Ascending aorta (tissue), 2 donors: ENCODE data around the gene LIMCH1. TPM values are rescaled to one million over a fixed set of nuclear protein-coding genes. Genes with fewer than 3 reads are reported as not detected.

Source experiments
- DNase-seq, 2 donors: peaks; one replicate each; pipeline ENCODE4 v3.0.0-alpha.2; 2019; ENCODE audit warnings: low spot score in 2 of 2
- H3K27ac ChIP-seq, 2 donors: fragments of 200-600 bp; sonication (generic); one replicate each; pipeline ENCODE4 v1.5.1; 2016 to 2017; ENCODE audit warnings: mild to moderate bottlenecking in 1 of 2
- H3K27me3 ChIP-seq: fragments of 200-600 bp; sonication (generic); one replicate; pipeline ENCODE4 v1.5.1; 2017
- H3K36me3 ChIP-seq, 2 donors: fragments of 200-600 bp; sonication (generic); one replicate each; pipeline ENCODE4 v1.5.1; 2016
- H3K4me1 ChIP-seq, 2 donors: fragments of 200-600 bp; sonication (generic); one replicate each; pipeline ENCODE4 v1.5.1; 2016 to 2017; ENCODE audit warnings: mild to moderate bottlenecking in 1 of 2
- H3K4me3 ChIP-seq, 2 donors: fragments of 200-600 bp; sonication (generic); one replicate each; pipeline ENCODE4 v1.5.1; 2016 to 2017; ENCODE audit warnings: mild to moderate bottlenecking in 1 of 2
- H3K9me3 ChIP-seq, 2 donors: fragments of 200-600 bp; sonication (generic); one replicate each; pipeline ENCODE4 v1.5.1; 2016
- intact Hi-C: fragments of 100-400 bp; cut with DNase I; formaldehyde crosslinking; loops from one replicate; pipeline ENCODE4 v1.15.1; 2023
- total RNA-seq: library from RNA; depleted of rRNA; stranded (reverse); fragments of >200 nt; gene quantifications from one replicate; pipeline ENCODE4 v1.1.0, GENCODE V29; 2016
- TF ChIP-seq, protein P1 (sequence below), 3 experiments: fragments of 200-600 bp in 2 of 3; fragments of 450-650 bp in 1 of 3; sonication (generic) in 2 of 3; IDR thresholded peaks; one replicate each; pipeline ENCODE4 v1.5.1; 2016 to 2019; ENCODE audit warnings: antibody characterized with exemption in 3 of 3, mild to moderate bottlenecking in 1 of 3, moderate library complexity in 1 of 3

Gene LIMCH1
- total RNA-seq, 1 donor from 2014 or later: 44.4 TPM

DNA sequence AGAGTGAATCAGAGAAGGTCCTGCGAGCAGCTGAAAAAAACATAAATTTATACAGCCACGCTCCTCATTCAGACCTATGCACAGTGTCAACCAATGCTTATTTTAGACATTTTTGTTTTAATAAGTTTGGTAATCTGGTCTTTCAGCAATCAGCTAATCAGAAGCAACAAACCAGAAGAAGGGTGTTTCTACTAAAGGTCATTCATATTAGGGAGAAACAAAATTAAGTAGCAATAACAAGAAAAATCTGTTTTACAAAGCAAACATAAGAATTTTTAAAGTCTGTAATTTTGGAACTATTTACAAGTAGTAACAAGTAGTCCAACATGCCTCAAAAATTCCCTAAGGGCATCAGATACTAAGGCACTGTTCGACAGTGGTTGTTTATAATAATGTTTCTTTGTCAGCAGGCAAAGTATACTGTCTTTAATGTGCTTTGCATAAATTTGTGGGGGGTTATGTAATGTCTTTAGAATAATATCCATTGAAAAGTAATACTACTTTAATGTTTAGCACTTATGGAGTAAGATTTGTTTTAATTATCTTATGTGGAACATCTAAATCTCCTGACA, 127.8 kb downstream of the LIMCH1 start:
- no peak for DNase-seq
- no peak overlapping the region for H3K27ac ChIP-seq
- no peak overlapping the region for H3K4me3 ChIP-seq
- intact Hi-C loops: no loop called here
- H3K27me3 ChIP-seq: no peaks in the 10 kb centered on the region
- TF ChIP-seq, protein P1, sequence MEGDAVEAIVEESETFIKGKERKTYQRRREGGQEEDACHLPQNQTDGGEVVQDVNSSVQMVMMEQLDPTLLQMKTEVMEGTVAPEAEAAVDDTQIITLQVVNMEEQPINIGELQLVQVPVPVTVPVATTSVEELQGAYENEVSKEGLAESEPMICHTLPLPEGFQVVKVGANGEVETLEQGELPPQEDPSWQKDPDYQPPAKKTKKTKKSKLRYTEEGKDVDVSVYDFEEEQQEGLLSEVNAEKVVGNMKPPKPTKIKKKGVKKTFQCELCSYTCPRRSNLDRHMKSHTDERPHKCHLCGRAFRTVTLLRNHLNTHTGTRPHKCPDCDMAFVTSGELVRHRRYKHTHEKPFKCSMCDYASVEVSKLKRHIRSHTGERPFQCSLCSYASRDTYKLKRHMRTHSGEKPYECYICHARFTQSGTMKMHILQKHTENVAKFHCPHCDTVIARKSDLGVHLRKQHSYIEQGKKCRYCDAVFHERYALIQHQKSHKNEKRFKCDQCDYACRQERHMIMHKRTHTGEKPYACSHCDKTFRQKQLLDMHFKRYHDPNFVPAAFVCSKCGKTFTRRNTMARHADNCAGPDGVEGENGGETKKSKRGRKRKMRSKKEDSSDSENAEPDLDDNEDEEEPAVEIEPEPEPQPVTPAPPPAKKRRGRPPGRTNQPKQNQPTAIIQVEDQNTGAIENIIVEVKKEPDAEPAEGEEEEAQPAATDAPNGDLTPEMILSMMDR (IDR thresholded peaks at IDR 0.05): no peak
- no peaks in the 10 kb centered on the region for H3K9me3 ChIP-seq
- peaks cover 17 to 29% of the 10 kb centered on the region in 2 donors for H3K36me3 ChIP-seq
- no peaks in the 10 kb centered on the region for H3K4me1 ChIP-seq

DNA sequence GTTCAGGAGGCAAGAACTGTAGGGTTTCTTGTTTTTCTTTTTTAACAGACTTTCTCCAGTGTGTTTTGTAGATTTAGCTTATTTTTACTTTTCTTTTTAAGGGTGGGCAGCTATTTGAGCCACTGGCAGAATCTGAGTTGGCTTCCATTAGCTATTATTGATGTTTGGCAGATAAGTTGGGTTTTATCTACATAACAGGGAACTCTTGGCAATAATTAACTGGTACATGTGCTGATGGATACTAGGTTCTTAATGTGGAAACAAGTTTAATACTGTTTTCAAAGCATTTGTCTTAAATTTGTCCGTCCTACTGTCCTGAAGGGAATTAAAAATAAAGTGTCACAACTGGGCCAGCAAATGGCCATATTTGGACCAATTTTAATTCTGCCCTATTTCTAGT, 130.1 kb downstream of the LIMCH1 start:
- H3K9me3 ChIP-seq: no peaks in the 10 kb centered on the region
- intact Hi-C loops: no loop called here
- H3K27me3 ChIP-seq: no peaks in the 10 kb centered on the region
- H3K27ac ChIP-seq: no peak overlapping the region
- H3K36me3 ChIP-seq: peaks cover 27 to 45% of the 10 kb centered on the region in 2 donors
- H3K4me1 ChIP-seq: no peaks in the 10 kb centered on the region
- H3K4me3 ChIP-seq: no peak overlapping the region
- TF ChIP-seq, protein P1 (IDR thresholded peaks at IDR 0.05): no peak
- DNase-seq: no peak

DNA sequence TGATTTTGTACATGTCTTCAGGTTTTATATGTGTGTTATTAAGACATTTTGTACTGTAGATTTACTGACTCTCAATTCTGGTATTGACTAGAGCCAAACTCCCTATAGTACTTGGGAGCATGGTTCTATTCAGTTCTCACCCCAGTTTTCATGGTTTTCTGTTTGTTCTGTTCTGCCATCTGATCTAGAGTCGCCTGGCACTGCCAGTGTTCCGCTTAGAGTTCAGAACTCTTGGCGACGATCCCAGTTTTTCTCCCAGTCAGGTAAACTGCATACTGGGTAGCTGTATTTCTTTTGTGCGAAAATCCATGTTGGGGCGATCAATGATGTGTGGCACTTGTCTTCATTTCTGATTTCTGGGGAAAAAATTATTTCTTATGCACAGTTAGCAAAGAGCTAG, 132.6 kb downstream of the LIMCH1 start:
- H3K4me1 ChIP-seq: no peaks in the 10 kb centered on the region
- no peak overlapping the region for H3K27ac ChIP-seq
- H3K4me3 ChIP-seq: no peak overlapping the region
- DNase-seq: no peak
- H3K27me3 ChIP-seq: no peaks in the 10 kb centered on the region
- H3K9me3 ChIP-seq: no peaks in the 10 kb centered on the region
- peaks cover 26 to 48% of the 10 kb centered on the region in 2 donors for H3K36me3 ChIP-seq
- TF ChIP-seq, protein P1 (IDR thresholded peaks at IDR 0.05): no peak
- intact Hi-C loops: no loop called here

DNA sequence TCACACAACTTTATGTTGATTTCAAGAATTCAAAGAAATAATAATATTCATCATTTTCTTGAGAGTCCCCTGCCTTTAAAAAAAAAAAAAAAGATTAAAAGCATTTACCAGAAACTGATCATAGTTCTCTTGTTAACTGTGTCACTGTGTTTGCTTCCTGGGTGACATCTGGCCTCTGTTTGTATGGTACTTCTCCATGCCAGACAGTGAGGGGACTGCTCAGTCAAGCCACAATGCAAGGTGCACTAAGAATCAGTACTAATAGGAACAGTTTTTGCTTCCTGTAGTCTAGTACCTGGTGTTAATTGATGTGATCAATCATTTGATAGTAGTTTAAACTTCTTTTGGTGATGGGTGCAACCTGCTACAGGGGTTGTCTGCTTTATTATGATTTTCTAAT, 133.0 kb downstream of the LIMCH1 start:
- no peak overlapping the region for H3K27ac ChIP-seq
- TF ChIP-seq, protein P1 (IDR thresholded peaks at IDR 0.05): no peak
- intact Hi-C loops: no loop called here
- H3K27me3 ChIP-seq: no peaks in the 10 kb centered on the region
- no peak overlapping the region for H3K4me3 ChIP-seq
- H3K36me3 ChIP-seq: peaks cover 26 to 52% of the 10 kb centered on the region in 2 donors
- H3K9me3 ChIP-seq: no peaks in the 10 kb centered on the region
- H3K4me1 ChIP-seq: no peaks in the 10 kb centered on the region
- DNase-seq: no peak

DNA sequence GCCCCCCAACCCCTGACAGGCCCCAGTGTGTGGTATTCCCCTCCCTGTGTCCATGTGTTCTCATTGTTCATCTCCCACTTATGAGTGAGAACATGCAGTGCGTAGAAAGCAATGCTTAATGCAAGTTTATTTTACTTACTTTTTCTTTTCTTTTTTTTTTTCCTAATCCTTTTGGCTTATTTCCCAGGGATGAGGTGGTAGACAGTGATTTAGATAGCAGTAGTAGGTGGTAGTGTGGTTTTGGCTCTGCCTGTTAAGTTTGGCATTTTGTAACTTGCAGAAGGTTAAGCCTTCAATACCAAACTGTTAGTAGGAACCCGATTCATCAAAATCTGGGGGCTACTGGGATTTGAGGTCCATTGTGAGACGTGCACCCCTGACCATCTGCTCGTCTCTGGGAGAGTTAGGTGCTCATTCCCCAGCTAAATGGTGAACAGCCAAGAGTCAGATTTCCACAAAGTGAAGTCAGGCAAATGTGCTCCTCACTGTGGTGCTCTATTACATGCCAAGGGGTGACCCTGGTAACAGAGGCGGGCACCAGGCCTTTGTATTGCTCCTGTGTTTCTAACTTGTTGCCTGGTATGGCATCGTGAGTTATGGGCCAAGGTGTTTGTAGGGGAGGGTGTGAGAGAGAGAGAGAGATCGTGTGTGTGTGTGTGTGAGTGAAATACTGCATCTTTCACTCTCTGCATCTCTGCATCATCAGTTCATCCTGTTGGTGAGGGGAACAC, 140.3 kb downstream of the LIMCH1 start:
- peaks cover 25 to 64% of the 10 kb centered on the region in 2 donors for H3K36me3 ChIP-seq
- no peak overlapping the region for H3K27ac ChIP-seq
- TF ChIP-seq, protein P1 (IDR thresholded peaks at IDR 0.05): no peak
- H3K9me3 ChIP-seq: no peaks in the 10 kb centered on the region
- no peak for DNase-seq
- intact Hi-C loops: no loop called here
- no peaks in the 10 kb centered on the region for H3K4me1 ChIP-seq
- no peaks in the 10 kb centered on the region for H3K27me3 ChIP-seq
- H3K4me3 ChIP-seq: no peak overlapping the region
